ENCODE data around the gene GINS2.

- TF ChIP-seq, protein P1, sequence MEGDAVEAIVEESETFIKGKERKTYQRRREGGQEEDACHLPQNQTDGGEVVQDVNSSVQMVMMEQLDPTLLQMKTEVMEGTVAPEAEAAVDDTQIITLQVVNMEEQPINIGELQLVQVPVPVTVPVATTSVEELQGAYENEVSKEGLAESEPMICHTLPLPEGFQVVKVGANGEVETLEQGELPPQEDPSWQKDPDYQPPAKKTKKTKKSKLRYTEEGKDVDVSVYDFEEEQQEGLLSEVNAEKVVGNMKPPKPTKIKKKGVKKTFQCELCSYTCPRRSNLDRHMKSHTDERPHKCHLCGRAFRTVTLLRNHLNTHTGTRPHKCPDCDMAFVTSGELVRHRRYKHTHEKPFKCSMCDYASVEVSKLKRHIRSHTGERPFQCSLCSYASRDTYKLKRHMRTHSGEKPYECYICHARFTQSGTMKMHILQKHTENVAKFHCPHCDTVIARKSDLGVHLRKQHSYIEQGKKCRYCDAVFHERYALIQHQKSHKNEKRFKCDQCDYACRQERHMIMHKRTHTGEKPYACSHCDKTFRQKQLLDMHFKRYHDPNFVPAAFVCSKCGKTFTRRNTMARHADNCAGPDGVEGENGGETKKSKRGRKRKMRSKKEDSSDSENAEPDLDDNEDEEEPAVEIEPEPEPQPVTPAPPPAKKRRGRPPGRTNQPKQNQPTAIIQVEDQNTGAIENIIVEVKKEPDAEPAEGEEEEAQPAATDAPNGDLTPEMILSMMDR (IDR thresholded peaks at IDR 0.05), result no peak
- TF ChIP-seq POLR2A (IDR thresholded peaks at IDR 0.05), result no peak
Observed at GRCh38 chr16:85708338-85708737, 19.6 kb upstream of the GINS2 start.
